K562 (cell line): ENCODE data around the gene ACOT7. TPM values are rescaled to one million over a fixed set of nuclear protein-coding genes. Genes with fewer than 3 reads are reported as not detected.

Source experiments
- ATAC-seq: fragments of 200-7000 bp; cut with Tn5 transposase; 3 replicates; pipeline ENCODE4 v1.9.1; 2020; ENCODE audit warnings: moderate library complexity
- BruUV-seq: library from RNA; stranded (reverse); fragments of 400-500 nt; replicated peaks from 2 replicates; lab custom pipeline; 2021; lab: Mats Ljungman, UMichigan
- CTCF ChIA-PET: fragments of 300-600 bp; formaldehyde crosslinking; extraction: SDS; loops from one replicate; lab custom pipeline; 2021; ENCODE audit warnings: low intra/inter-chr PET ratio; lab: Yijun Ruan, JAX
- POLR2A ChIA-PET: fragments of 300-600, 350-650 bp; sonication (Branson Sonifier 250); formaldehyde crosslinking; extraction: SDS; loops from one replicate; lab custom pipeline; 2021; ENCODE audit warnings: antibody characterized with exemption, inconsistent platforms; lab: Yijun Ruan, JAX
- DNase-seq, 4 experiments: peaks; one replicate each; pipeline versions ENCODE4 v3.0.0 to v3.0.0-alpha.2; 2011 to 2018; ENCODE audit warnings: low spot score in 3 of 4, mixed read lengths in 3 of 4; ENCODE audit errors: extremely low read depth in 1 of 4
- FAIRE-seq: peaks from 2 replicates; lab custom pipeline; 2011; peaks lifted over from hg19 to GRCh38; lab: Jason Lieb, UNC
- H2AFZ ChIP-seq: 2 replicates; pipeline ENCODE4 v1.6.0; 2011; ENCODE audit warnings: low read depth, low read length, control low read depth, inconsistent platforms
- H3K27ac ChIP-seq: fragments of 200-600 bp; 3 replicates; pipeline ENCODE4 v1.8.0; 2011; ENCODE audit warnings: low read depth, mild to moderate bottlenecking, control low read depth, inconsistent platforms, low read length, moderate library complexity, mixed read lengths; ENCODE audit errors: extremely low read depth
- H3K27me3 ChIP-seq, 2 experiments: fragments of 300-600 bp in 1 of 2; 2 replicates in 1 of 2; 3 replicates in 1 of 2; pipeline versions ENCODE4 v1.6.0 to v1.8.0; 2011; ENCODE audit warnings: inconsistent platforms in 2 of 2, low read length in 2 of 2, mild to moderate bottlenecking in 1 of 2, mixed read lengths in 1 of 2, moderate library complexity in 1 of 2; ENCODE audit not compliant: control insufficient read depth in 2 of 2, insufficient read depth in 2 of 2
- H3K36me3 ChIP-seq: fragments of 300-600 bp; 3 replicates; pipeline ENCODE4 v1.8.0; 2011; ENCODE audit warnings: mild to moderate bottlenecking, low read length, inconsistent platforms; ENCODE audit not compliant: control insufficient read depth, insufficient read depth
- H3K4me1 ChIP-seq, 2 experiments: fragments of 200-600 bp in 1 of 2; replicated peaks in 1 of 2; 2 replicates in 1 of 2; 3 replicates in 1 of 2; pipeline versions ENCODE4 v1.5.1 to v1.8.0; 2011; ENCODE audit warnings: inconsistent platforms in 2 of 2, low read length in 2 of 2, mild to moderate bottlenecking in 1 of 2, mixed read lengths in 1 of 2, moderate library complexity in 1 of 2; ENCODE audit not compliant: control insufficient read depth in 2 of 2, insufficient read depth in 2 of 2
- H3K4me2 ChIP-seq: 2 replicates; pipeline ENCODE4 v1.6.1; 2011; ENCODE audit warnings: low read length, control low read depth, inconsistent platforms, mixed read lengths; ENCODE audit not compliant: insufficient read depth
- H3K4me3 ChIP-seq: fragments of 200-600 bp; sonication (generic), shearing (Covaris generic); 2 replicates; pipeline ENCODE4 v1.5.1; 2016; ENCODE audit warnings: control low read depth, inconsistent platforms
- H3K79me2 ChIP-seq: fragments of 200-600 bp; 3 replicates; pipeline ENCODE4 v1.8.0; 2011; ENCODE audit warnings: low read length, inconsistent platforms; ENCODE audit not compliant: control insufficient read depth, insufficient read depth
- H3K9ac ChIP-seq, 2 experiments: 2 replicates each; pipeline versions ENCODE4 v1.6.0 to v1.6.1; 2011; ENCODE audit warnings: low read depth in 2 of 2, low read length in 2 of 2, control low read depth in 1 of 2, inconsistent platforms in 1 of 2, mild to moderate bottlenecking in 1 of 2, mixed read lengths in 1 of 2; ENCODE audit not compliant: insufficient read depth in 1 of 2
- H3K9me1 ChIP-seq: one replicate; pipeline ENCODE4 v1.6.0; 2011; ENCODE audit warnings: inconsistent platforms, mild to moderate bottlenecking, low read length, moderate library complexity; ENCODE audit not compliant: control insufficient read depth, insufficient read depth
- H3K9me3 ChIP-seq: replicated peaks from 2 replicates; pipeline ENCODE4 v1.5.1; 2011; ENCODE audit warnings: low read depth, low read length, inconsistent platforms; ENCODE audit not compliant: control insufficient read depth, insufficient read depth
- H4K20me1 ChIP-seq: replicated peaks from 2 replicates; pipeline ENCODE4 v1.6.1; 2011; ENCODE audit warnings: low read length, inconsistent platforms, mixed read lengths; ENCODE audit not compliant: control insufficient read depth, insufficient read depth
- ARID2 ChIP-seq: fragments of 450-650 bp; IDR thresholded peaks from 2 replicates; pipeline ENCODE4 v1.6.1; 2017; ENCODE audit warnings: antibody characterized with exemption, mild to moderate bottlenecking
- ATF2 ChIP-seq: sonication (generic); formaldehyde crosslinking; IDR thresholded peaks from 2 replicates; pipeline ENCODE4 v1.8.1; 2022; ENCODE audit warnings: missing genetic modification reagents
- E2F8 ChIP-seq: fragments of 450-650 bp; IDR thresholded peaks from 2 replicates; pipeline ENCODE4 v1.7.1; 2018; ENCODE audit warnings: mild to moderate bottlenecking, low read depth; ENCODE audit not compliant: partially characterized antibody
- FIP1L1 ChIP-seq: fragments of 200-400 bp; formaldehyde crosslinking; IDR thresholded peaks from 2 replicates; pipeline ENCODE4 v1.6.1; 2018; ENCODE audit warnings: mild to moderate bottlenecking, low read depth, low read length; ENCODE audit not compliant: poor library complexity, severe bottlenecking
- GABPB2 ChIP-seq: fragments of 250-450 bp; sonication (Bioruptor Pico); conservative IDR thresholded peaks from 2 replicates; pipeline ENCODE4 v1.5.1; 2021; ENCODE audit warnings: mild to moderate bottlenecking
- HNRNPK ChIP-seq: fragments of 200-400 bp; formaldehyde crosslinking; IDR thresholded peaks from one replicate; pipeline ENCODE4 v1.6.1; 2018; ENCODE audit warnings: mild to moderate bottlenecking, low read depth, low read length; ENCODE audit not compliant: poor library complexity, severe bottlenecking
- HNRNPLL ChIP-seq: fragments of 200-400 bp; formaldehyde crosslinking; IDR thresholded peaks from 2 replicates; pipeline ENCODE4 v1.6.1; 2017; ENCODE audit warnings: low read length, low read depth, mild to moderate bottlenecking; ENCODE audit not compliant: poor library complexity, severe bottlenecking
- RBM17 ChIP-seq: fragments of 200-400 bp; formaldehyde crosslinking; IDR thresholded peaks from 2 replicates; pipeline ENCODE4 v1.6.1; 2017; ENCODE audit warnings: low read depth, mild to moderate bottlenecking, low read length, borderline replicate concordance
- TCF7 ChIP-seq: sonication (generic); IDR thresholded peaks from 2 replicates; pipeline ENCODE4 v1.6.1; 2016; ENCODE audit warnings: antibody characterized with exemption, borderline replicate concordance
- THAP12 ChIP-seq: fragments of 250-450 bp; sonication (Bioruptor Pico); IDR thresholded peaks from 2 replicates; pipeline ENCODE4 v1.9.0; 2021; ENCODE audit warnings: mild to moderate bottlenecking, inconsistent platforms
- WHSC1 ChIP-seq: IDR thresholded peaks from one replicate; pipeline ENCODE4 v1.6.1; 2012; ENCODE audit warnings: low read length, control low read depth, inconsistent platforms
- ZNF3 ChIP-seq: fragments of 250-450 bp; sonication (Bioruptor Pico); IDR thresholded peaks from 2 replicates; pipeline ENCODE4 v1.5.0; 2021; ENCODE audit warnings: mild to moderate bottlenecking, moderate library complexity
- ZNF79 ChIP-seq: fragments of 250-450 bp; sonication (Bioruptor Pico); IDR thresholded peaks from 2 replicates; pipeline ENCODE4 v1.4.0; 2020; ENCODE audit warnings: low read depth, mild to moderate bottlenecking, moderate library complexity
- WGBS: fragments of 100-300 bp; shearing (Covaris generic); methylation state at CpG from one replicate; pipeline ENCODE4 v1.1.6; 2016; ENCODE audit warnings: low coverage, mixed read lengths; ENCODE audit not compliant: insufficient coverage; ENCODE audit errors: missing lambda C conversion rate; 5-methylcytosine and 5-hydroxymethylcytosine counted together
- in situ Hi-C: fragments of 300-500 bp; cut with MboI; formaldehyde crosslinking; loops from 4 replicates; pipeline ENCODE4 v1.15.0; 2018; ENCODE audit warnings: inconsistent platforms, mixed read lengths
- intact Hi-C: fragments of 100-400 bp; cut with micrococcal nuclease; formaldehyde crosslinking; loops from 2 replicates; pipeline ENCODE4 v1.14.2; 2022
- polyA plus RNA-seq, 8 experiments: library from polyadenylated mRNA; depleted of rRNA in 4 of 8; stranded (reverse) in 5 of 8; unstranded in 3 of 8; fragments of >200 nt; fragmentation: Nextera tagmentation in 2 of 8; fragmentation: Illumina TruSeq in 1 of 8; extraction: Ambion mirVana in 2 of 8; extraction: Trizol in 1 of 8; gene quantifications; 2 replicates each; pipeline versions ENCODE4 v1.2.1 to v1.2.3, GENCODE V29; 2011 to 2014; ENCODE audit warnings: inconsistent platforms in 1 of 8, missing spikeins in 1 of 8
- total RNA-seq, 7 experiments: library from RNA; depleted of rRNA in 6 of 7; stranded (reverse); fragments of >200 nt in 6 of 7; fragmentation: Illumina TruSeq in 2 of 7; extraction: Trizol in 2 of 7; gene quantifications; 2 replicates each; pipeline versions ENCODE4 v1.2.1 to v1.2.3, GENCODE V29; 2011 to 2021; ENCODE audit warnings: low replicate concordance in 1 of 7

The ACOT7 gene
- total and polyA plus RNA-seq, 9 of the 15 experiments (the other 6 are each of a cell fraction or from before 2014, with no cell fraction given), result 7.0 to 92.6 (median 37.2) TPM

GRCh38 chr1:6233376-6233775 lies 160.2 kb downstream of the ACOT7 start:
- DNase-seq (no peak), ATAC-seq (no peak), FAIRE-seq (no peak)
- H3K4me2 ChIP-seq, result no peak overlapping the region
- intact Hi-C loops (no loop called here), in situ Hi-C loops (no loop called here)
- H3K9me3 ChIP-seq, result no peaks in the 10 kb centered on the region
- H3K36me3 ChIP-seq, result peaks cover 57% of the 10 kb centered on the region
- no peak overlapping the region for H3K27ac ChIP-seq
- peaks cover 31% of the 10 kb centered on the region for H3K79me2 ChIP-seq
- TF ChIP-seq FIP1L1, result no peak
- no peak for TF ChIP-seq RBM17
- TF ChIP-seq GABPB2 (CRISPR knock-in tag), result no peak
- no peak for TF ChIP-seq ZNF3
- no peak for TF ChIP-seq ATF2 (CRISPR knock-in tag)
- TF ChIP-seq THAP12 (CRISPR knock-in tag), result no peak
- TF ChIP-seq ARID2, result no peak
- no peak for TF ChIP-seq HNRNPK
- no peak for TF ChIP-seq E2F8
- TF ChIP-seq ZNF79 (CRISPR knock-in tag), result no peak
- TF ChIP-seq HNRNPLL, result no peak
- no peak for TF ChIP-seq WHSC1
- TF ChIP-seq TCF7, result no peak
- CTCF ChIA-PET, result no interaction called here
- peaks cover 10 to 28% of the 10 kb centered on the region in 2 experiments; a peak in 4 of 5 replicates for H3K4me1 ChIP-seq
- BruUV-seq, result no TSS peak
- WGBS, result 31% methylated on average over 1 of the region's 1 CpG
- H4K20me1 ChIP-seq, result no peaks in the 10 kb centered on the region
- H3K9me1 ChIP-seq, result no peaks in the 10 kb centered on the region
- no peaks in the 10 kb centered on the region for H3K27me3 ChIP-seq
- no peak overlapping the region for H3K9ac ChIP-seq
- H3K4me3 ChIP-seq, result no peak overlapping the region
- no peak overlapping the region for H2AFZ ChIP-seq
- POLR2A ChIA-PET, result interaction anchor here (0.6 to 1.6 kb wide), 7 partner anchors 8 to 270 kb away, joined by 3 to 5 read pairs (median 3); no protein-coding TSS in a partner anchor
